ENCODE data around the gene TGFBRAP1.

Gene TGFBRAP1, protein sequence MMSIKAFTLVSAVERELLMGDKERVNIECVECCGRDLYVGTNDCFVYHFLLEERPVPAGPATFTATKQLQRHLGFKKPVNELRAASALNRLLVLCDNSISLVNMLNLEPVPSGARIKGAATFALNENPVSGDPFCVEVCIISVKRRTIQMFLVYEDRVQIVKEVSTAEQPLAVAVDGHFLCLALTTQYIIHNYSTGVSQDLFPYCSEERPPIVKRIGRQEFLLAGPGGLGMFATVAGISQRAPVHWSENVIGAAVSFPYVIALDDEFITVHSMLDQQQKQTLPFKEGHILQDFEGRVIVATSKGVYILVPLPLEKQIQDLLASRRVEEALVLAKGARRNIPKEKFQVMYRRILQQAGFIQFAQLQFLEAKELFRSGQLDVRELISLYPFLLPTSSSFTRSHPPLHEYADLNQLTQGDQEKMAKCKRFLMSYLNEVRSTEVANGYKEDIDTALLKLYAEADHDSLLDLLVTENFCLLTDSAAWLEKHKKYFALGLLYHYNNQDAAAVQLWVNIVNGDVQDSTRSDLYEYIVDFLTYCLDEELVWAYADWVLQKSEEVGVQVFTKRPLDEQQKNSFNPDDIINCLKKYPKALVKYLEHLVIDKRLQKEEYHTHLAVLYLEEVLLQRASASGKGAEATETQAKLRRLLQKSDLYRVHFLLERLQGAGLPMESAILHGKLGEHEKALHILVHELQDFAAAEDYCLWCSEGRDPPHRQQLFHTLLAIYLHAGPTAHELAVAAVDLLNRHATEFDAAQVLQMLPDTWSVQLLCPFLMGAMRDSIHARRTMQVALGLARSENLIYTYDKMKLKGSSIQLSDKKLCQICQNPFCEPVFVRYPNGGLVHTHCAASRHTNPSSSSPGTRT

GRCh38 chr2:105329561-105330495 is at the start of gene TGFBRAP1:
Gene TGFBRAP1, minus strand, starts transcription at chr2:105329735. Its CDS starts 21,434 bp downstream, at chr2:105308301.
- Histone ChIP-seq H3K4me2 (peak within 1 kb of the TSS; percentile 91 to 100 (median 95)), H3K27me3 (no peaks in the 10 kb centered on the region), H4K20me1 (peaks cover 0 to 39% (median 20%) of the 10 kb centered on the region in 11 experiments; a peak in 14 of 22 replicates), H3K9ac (peak within 1 kb of the TSS; percentile 91 to 99 (median 94)), H3K36me3 (peaks cover 8 to 24% (median 19%) of the 10 kb centered on the region in 11 experiments; a peak in 21 of 22 replicates), H3K4me1 (peaks cover 32 to 42% (median 39%) of the 10 kb centered on the region in 10 experiments), H3K27ac (peak within 1 kb of the TSS; percentile 80 to 99 (median 97)), H3K9me3 (replicated peaks in 1 of 11) (no peaks in the 10 kb centered on the region), H3K4me3 (peak within 1 kb of the TSS; percentile 63 to 84 (median 73))
- no peak for TF ChIP-seq Cebpa-rat (IDR thresholded peaks at IDR 0.05)

- Histone ChIP-seq H3K9me3 (replicated peaks in 1 of 11) (no peaks in the 10 kb centered on the region), H4K20me1 (peaks cover 0 to 6% (median 0%) of the 10 kb centered on the region in 11 experiments; a peak in 1 of 22 replicates), H3K4me3 (no peak overlapping the region), H3K27me3 (no peaks in the 10 kb centered on the region), H3K4me1 (peaks cover 10 to 17% (median 13%) of the 10 kb centered on the region in 10 experiments; a peak in 19 of 20 replicates), H3K9ac (no peak overlapping the region), H3K36me3 (no peaks in the 10 kb centered on the region), H3K27ac (no peak overlapping the region), H3K4me2 (no peak overlapping the region)
- no peak for TF ChIP-seq Cebpa-rat (IDR thresholded peaks at IDR 0.05)
Observed at GRCh38 chr2:105378921-105379383, 49.4 kb upstream of the TGFBRAP1 start.

- Histone ChIP-seq H3K4me3 (no peak overlapping the region), H3K9ac (no peak overlapping the region), H3K4me1 (peaks cover 5 to 12% (median 7%) of the 10 kb centered on the region in 10 experiments; a peak in 19 of 20 replicates), H3K4me2 (no peak overlapping the region), H3K9me3 (replicated peaks in 1 of 11) (no peaks in the 10 kb centered on the region), H3K36me3 (no peaks in the 10 kb centered on the region), H4K20me1 (peaks cover 0 to 6% (median 0%) of the 10 kb centered on the region in 11 experiments; a peak in 1 of 22 replicates), H3K27me3 (no peaks in the 10 kb centered on the region), H3K27ac (no peak overlapping the region)
- no peak for TF ChIP-seq Cebpa-rat (IDR thresholded peaks at IDR 0.05)
Observed at GRCh38 chr2:105378276-105378840, 48.8 kb upstream of the TGFBRAP1 start.

GRCh38 chr2:105377871-105378270 is 48.3 kb upstream of the TGFBRAP1 start:
- TF ChIP-seq Cebpa-rat (IDR thresholded peaks at IDR 0.05), result no peak
- no peak overlapping the region for H3K9ac ChIP-seq
- H3K27ac ChIP-seq, result no peak overlapping the region
- peaks cover under 1 to 7% (median 2%) of the 10 kb centered on the region in 10 experiments; a peak in 14 of 20 replicates for H3K4me1 ChIP-seq
- H3K9me3 ChIP-seq (replicated peaks in 1 of 11), result no peaks in the 10 kb centered on the region
- no peaks in the 10 kb centered on the region for H3K27me3 ChIP-seq
- peaks cover 0 to 6% (median 0%) of the 10 kb centered on the region in 11 experiments; a peak in 1 of 22 replicates for H4K20me1 ChIP-seq
- H3K4me3 ChIP-seq, result no peak overlapping the region
- no peaks in the 10 kb centered on the region for H3K36me3 ChIP-seq
- no peak overlapping the region for H3K4me2 ChIP-seq

- peaks cover 0 to 6% (median 0%) of the 10 kb centered on the region in 11 experiments; a peak in 1 of 22 replicates for H4K20me1 ChIP-seq
- H3K36me3 ChIP-seq, result no peaks in the 10 kb centered on the region
- H3K9me3 ChIP-seq (replicated peaks in 1 of 11), result no peaks in the 10 kb centered on the region
- no peak for TF ChIP-seq Cebpa-rat (IDR thresholded peaks at IDR 0.05)
- H3K4me2 ChIP-seq, result no peak overlapping the region
- no peak overlapping the region for H3K9ac ChIP-seq
- H3K4me3 ChIP-seq, result no peak overlapping the region
- peaks cover 0 to 7% (median 0%) of the 10 kb centered on the region in 10 experiments; a peak in 2 of 20 replicates for H3K4me1 ChIP-seq
- no peaks in the 10 kb centered on the region for H3K27me3 ChIP-seq
- no peak overlapping the region for H3K27ac ChIP-seq
Observed at GRCh38 chr2:105376789-105377240, 47.3 kb upstream of the TGFBRAP1 start.

GRCh38 chr2:105376010-105376409 is 46.5 kb upstream of the TGFBRAP1 start:
- Histone ChIP-seq H3K4me1 (peaks cover 0 to 7% (median 0%) of the 10 kb centered on the region in 10 experiments; a peak in 2 of 20 replicates), H3K27ac (no peak overlapping the region), H4K20me1 (peaks cover 0 to 6% (median 0%) of the 10 kb centered on the region in 11 experiments; a peak in 1 of 22 replicates), H3K9ac (no peak overlapping the region), H3K36me3 (no peaks in the 10 kb centered on the region), H3K4me2 (no peak overlapping the region), H3K9me3 (replicated peaks in 1 of 11) (no peaks in the 10 kb centered on the region), H3K4me3 (no peak overlapping the region), H3K27me3 (no peaks in the 10 kb centered on the region)
- no peak for TF ChIP-seq Cebpa-rat (IDR thresholded peaks at IDR 0.05)

- H3K4me2 ChIP-seq, result no peak overlapping the region
- no peaks in the 10 kb centered on the region for H3K36me3 ChIP-seq
- no peaks in the 10 kb centered on the region for H3K9me3 ChIP-seq (replicated peaks in 1 of 11)
- no peak for TF ChIP-seq Cebpa-rat (IDR thresholded peaks at IDR 0.05)
- H3K9ac ChIP-seq, result no peak overlapping the region
- no peak overlapping the region for H3K27ac ChIP-seq
- no peak overlapping the region for H3K4me3 ChIP-seq
- H4K20me1 ChIP-seq, result peaks cover 0 to 6% (median 0%) of the 10 kb centered on the region in 11 experiments; a peak in 1 of 22 replicates
- H3K4me1 ChIP-seq, result peaks cover 0 to 8% (median under 1%) of the 10 kb centered on the region in 10 experiments; a peak in 4 of 20 replicates
- no peaks in the 10 kb centered on the region for H3K27me3 ChIP-seq
Observed at GRCh38 chr2:105375001-105375561, 45.5 kb upstream of the TGFBRAP1 start.
